Activated CD8-positive, alpha-beta memory T cell treated with anti-CD3 and anti-CD28 coated beads for 48 hours (primary cell): ENCODE measurements around the gene PATE1.
"Not testable (repeated sequence)": the region's sequence is repeated elsewhere in the genome, so short reads cannot be mapped to it uniquely, and the experiment has no call there.

Experiments used
- DNase-seq, 3 experiments: peaks; one replicate each; pipeline ENCODE4 v3.0.0-alpha.2; 2020; ENCODE audit warnings: low read depth in 2 of 3, low spot score in 2 of 3

The PATE1 gene

GRCh38 chr11:125745979-125746378 lies at the start of gene PATE1:
Gene PATE1 (plus strand): TSS chr11:125746279. CDS start chr11:125746305, 26 bp downstream.
- no peak for DNase-seq

- DNase-seq = no peak
Measured at GRCh38 chr11:125701018-125701610, 45.0 kb upstream of the PATE1 start.

- no peak for DNase-seq
Measured at GRCh38 chr11:125701858-125702621, 44.0 kb upstream of the PATE1 start.

GRCh38 chr11:125704686-125705085 lies 41.4 kb upstream of the PATE1 start:
- DNase-seq = not testable (repeated sequence)

- no peak for DNase-seq
Measured at GRCh38 chr11:125720781-125721180, 25.3 kb upstream of the PATE1 start.

GRCh38 chr11:125724125-125724524 lies 22.0 kb upstream of the PATE1 start:
- DNase-seq = no peak

GRCh38 chr11:125728969-125729368 lies 17.1 kb upstream of the PATE1 start:
- no peak for DNase-seq

GRCh38 chr11:125740617-125741016 lies 5.5 kb upstream of the PATE1 start:
- no peak for DNase-seq

GRCh38 chr11:125743681-125744080 lies 2.4 kb upstream of the PATE1 start:
- no peak for DNase-seq

GRCh38 chr11:125750629-125751028 lies 4.5 kb downstream of the PATE1 start:
- DNase-seq = no peak

- no peak for DNase-seq
Measured at GRCh38 chr11:125756050-125756449, 10.0 kb downstream of the PATE1 start.

GRCh38 chr11:125762445-125762844 lies 16.4 kb downstream of the PATE1 start:
- DNase-seq = no peak

- DNase-seq = no peak
Measured at GRCh38 chr11:125763483-125763882, 17.4 kb downstream of the PATE1 start.

GRCh38 chr11:125766251-125766650 lies 20.2 kb downstream of the PATE1 start:
- DNase-seq = no peak

GRCh38 chr11:125768336-125769046 lies 22.4 kb downstream of the PATE1 start:
- no peak for DNase-seq

GRCh38 chr11:125770583-125770982 lies 24.5 kb downstream of the PATE1 start:
- DNase-seq = no peak

GRCh38 chr11:125772834-125773505 lies 26.9 kb downstream of the PATE1 start:
- DNase-seq = no peak

- DNase-seq = no peak
Measured at GRCh38 chr11:125773516-125773915, 27.4 kb downstream of the PATE1 start.

- DNase-seq = no peak
Measured at GRCh38 chr11:125777309-125777708, 31.2 kb downstream of the PATE1 start.

GRCh38 chr11:125778728-125779127 lies 32.6 kb downstream of the PATE1 start, which contains the start of gene PATE2:
Gene PATE2 (minus strand): TSS chr11:125778828. CDS start chr11:125778773, 55 bp downstream.
- DNase-seq = no peak

GRCh38 chr11:125784678-125785077 lies 38.6 kb downstream of the PATE1 start:
- no peak for DNase-seq
